Fibroblast of the conjunctiva (primary cell): ENCODE data around the gene TGFBR1.

Source experiments
- DNase-seq: peaks from one replicate; pipeline ENCODE4 v3.0.0-alpha.2; 2010; ENCODE audit warnings: low read depth

Gene TGFBR1

DNA sequence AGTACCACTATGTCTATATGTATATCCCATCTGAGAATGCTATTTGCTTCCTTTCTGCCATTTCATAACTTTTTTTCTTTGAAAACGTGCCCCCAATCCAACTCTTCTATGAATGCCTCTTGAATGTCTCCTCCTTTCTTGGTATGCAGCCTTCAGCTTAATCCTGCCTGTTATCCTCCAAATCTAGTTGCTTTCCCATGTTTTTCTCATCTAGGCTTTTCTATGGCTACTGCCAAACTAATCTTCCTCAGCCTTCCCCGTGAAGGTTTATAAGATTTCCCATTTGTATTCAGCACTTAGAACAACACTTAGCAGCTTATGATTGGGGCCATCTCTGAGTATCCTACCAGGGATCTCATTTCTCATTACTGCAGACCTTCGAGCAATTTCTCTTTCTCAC, 2.5 kb downstream of the TGFBR1 start:
- DNase-seq, result no peak

DNA sequence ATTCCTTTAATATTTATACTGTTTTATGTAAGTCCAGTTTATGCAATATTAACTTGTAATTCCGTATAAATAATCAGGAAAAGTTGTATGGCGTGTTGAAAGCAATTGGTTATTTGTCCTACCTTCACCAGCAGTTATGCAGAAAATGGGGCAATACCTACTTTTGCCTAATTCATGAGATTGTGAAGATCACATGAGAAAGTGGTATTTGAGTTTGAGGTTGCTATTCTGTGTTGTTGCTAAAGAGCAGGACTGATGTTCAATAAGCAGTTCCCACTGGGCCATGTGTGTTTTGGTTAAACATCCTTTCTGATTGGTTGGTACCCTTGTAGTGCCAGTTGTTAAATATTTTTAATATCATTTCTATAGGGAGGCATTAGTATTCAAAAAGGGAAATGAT, 3.2 kb downstream of the TGFBR1 start:
- no peak for DNase-seq

DNA sequence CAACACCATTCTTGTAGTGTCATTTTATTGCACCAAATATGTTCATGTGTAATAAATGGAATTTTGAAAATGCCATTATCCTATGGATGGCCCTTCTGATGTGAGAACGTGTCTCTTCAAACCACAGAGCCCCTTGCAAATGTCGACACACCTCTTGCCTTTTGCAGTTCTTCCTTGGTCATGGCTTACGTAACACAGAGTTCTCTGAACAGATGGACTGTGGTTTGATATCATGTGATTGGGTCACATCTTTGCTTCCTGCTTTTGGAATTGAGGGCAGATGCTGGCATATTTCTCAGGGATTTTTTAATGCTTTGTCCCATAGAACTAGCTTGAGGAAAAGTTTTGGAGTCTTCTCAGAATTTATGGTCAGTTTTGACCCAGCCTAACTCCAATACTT, 4.6 kb downstream of the TGFBR1 start:
- DNase-seq, result no peak

DNA sequence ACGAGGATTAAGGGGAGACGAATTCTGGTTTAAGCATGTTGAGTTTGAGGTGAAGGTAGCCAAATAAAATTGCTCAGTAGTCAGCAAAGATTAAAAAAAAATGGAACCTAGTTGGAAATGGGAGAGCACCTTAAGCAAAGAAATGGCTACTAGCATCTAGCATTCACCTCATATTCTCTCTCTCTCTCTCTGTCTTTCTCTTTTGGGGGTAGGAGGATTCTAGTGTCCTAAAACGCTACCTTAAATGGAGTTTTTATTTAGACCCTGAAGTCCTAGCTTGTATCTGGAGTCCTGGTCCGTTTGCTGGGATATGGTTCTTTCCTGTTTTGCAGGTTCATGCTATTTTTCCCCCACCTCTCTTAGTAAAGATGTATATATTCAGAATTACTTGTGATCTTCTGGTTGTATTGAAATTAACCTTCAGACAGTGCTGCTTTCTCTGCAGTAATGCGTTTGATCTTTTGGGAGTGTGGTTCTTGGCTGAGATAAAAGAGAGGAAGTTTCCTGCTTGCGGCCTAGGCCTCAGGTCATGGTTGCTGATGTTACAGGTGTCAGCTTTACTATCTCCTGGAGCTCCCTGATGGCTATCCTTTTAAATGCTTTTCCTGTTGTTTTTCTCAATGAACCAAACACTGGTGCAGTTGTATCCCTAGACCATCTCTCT, 8.0 kb downstream of the TGFBR1 start:
- DNase-seq, result no peak

DNA sequence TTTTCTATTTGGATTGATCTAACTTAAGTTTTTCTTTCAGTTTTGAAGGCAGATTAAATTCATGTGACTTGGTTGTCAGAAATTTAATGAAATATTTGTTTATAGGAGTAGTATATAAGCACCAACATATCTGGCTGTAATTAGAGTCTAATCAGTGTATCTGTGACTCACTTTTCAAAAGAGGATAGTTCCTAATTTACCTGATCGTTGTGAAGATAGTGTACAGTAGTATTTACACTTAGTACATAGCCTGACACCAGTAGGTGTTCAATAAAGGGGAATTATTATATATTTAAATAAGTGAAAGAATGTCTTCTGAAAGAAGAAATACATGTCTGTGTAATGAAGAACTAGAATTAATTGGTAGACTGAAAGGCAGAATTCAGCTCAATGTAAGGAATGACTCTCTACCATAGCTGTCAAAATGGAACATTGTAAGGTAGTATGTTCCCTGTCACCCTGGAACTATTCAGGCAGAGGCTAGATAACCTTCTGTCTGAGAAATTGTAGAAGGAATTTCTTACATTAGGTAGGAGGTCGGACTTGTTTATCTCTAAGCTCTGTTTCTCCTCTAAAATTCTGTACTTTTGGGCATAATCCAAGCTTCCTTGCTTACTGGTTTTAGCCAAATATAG, 8.6 kb downstream of the TGFBR1 start:
- DNase-seq, result no peak

DNA sequence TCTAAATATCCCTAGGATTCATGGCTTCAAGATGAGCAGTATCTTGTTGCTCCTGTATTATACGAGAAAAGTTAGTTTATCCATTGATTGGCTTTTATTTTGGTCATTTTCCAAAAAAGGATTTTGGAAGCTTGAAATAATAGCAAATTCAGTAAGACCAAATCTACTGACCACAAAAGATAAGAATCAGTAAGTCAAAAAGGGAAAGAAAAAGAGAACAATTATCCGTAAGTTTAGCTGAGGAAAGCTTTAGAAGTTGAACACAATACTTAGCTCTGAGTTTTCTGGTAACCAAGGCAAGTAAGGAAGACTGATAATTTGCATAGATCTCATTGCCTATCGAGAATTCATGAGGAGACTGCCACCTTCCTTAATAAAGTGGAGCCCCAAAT, 9.1 kb downstream of the TGFBR1 start:
- DNase-seq, result no peak

DNA sequence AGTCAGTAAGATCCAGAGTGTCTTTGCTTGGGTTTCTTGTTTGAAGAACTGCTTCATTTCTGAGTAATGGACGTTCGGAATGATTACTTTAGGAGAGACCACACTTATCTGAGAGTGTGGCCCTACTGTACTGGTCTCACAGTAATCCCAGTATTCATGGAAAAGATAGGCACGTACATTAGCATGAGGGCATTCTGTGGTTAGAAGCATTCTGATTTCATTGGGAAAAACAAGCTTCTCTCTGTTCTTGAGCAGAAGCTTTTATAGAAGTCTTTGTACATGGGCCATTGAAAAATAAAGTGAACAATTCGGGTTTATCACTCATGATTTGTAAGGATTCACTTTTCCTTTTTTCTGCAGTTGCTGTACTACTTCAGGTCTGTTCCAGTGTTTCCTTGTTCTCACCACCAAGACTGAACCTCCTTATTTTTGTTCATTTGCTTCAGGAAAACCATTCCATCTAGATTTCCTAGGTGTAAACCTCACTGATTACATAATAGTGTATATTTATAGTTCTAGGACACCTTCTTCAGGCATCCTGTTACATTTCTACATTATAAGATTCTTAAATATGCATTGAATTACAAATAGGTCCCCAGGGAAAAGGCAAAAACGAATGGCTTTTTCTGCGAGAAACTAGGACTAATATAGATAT, 10.1 kb downstream of the TGFBR1 start:
- DNase-seq, result no peak

DNA sequence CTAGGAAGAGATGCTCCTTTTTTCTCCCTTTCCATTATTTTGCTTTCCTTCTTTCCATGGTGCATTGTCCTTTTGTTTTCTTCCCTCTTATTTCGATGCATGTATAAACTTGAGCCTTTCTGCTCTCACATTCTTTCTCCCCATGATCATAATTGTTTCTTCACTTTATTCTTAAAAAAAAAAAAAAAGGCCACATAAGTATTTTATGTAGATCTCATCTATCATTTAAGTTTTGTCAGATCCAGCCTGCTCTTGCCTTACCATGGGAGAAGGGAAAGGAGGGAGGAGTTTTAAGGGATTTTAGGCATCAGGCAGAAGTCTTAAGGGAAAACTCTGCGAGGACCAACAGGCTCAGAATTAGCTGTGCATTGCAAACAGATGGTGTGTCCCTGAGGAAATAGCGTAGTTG, 11.1 kb downstream of the TGFBR1 start:
- DNase-seq, result no peak

DNA sequence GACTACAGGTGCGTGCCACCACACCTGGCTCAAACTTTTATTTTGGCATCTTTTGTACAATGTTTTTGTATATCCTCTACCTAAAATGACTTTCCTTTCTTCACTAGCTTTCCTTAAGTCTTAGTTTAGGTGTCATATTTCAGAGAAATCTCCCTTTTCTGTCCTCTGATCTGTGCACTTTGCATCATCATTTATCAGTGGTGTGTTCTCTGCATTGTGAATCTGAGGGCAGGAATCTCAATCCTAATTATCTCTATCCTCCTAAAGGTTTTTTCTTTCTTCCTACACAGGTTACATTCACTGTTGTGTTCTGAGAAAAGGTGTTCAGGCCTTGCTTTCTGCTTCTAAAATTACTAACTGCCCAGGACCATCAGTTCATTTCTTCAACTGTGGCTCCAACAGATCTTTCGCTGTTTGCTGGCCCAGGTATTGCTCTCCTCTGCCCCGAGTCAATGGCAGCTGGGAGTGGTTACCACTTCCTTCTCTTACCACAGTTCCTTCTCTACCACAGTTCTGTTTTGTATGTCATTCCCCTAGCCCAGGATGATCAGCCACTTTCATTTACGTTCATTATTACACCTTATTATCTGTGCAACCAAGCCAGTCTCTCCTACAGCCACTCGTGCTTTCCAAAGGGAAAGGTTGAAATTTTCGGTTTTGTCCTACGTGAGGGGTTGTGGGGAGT, 14.0 kb downstream of the TGFBR1 start:
- DNase-seq, result no peak

DNA sequence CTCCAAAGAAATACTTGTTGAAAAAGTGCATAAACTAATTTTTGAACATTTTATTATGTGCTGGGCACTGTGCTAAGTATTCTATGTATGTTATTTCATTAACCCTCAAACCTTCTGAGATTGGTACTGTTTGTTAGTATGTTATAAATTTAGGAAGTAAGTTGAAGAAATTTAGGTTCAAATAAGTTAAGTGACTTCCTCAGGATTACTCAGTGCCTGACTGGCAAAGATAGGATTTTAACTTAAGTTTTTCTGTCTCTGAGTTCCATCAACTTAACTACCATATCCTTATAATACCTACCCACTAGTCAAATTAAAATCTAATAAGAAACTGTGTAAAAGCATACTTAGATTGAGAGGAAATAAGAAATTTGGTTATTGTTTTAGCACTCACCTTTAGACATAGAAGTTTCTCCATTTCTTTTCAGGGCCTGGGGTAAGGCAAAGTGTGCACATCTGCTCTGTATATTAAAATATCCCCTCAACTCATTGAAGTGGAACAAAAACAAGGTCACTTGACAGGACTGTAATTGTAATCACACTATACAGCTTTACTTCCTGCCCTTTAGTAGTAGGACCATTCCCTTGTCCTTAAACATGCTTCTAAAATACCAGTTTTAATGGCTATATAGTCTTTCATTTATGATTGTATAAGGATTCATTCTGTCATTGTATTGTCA, 15.2 kb downstream of the TGFBR1 start:
- no peak for DNase-seq

DNA sequence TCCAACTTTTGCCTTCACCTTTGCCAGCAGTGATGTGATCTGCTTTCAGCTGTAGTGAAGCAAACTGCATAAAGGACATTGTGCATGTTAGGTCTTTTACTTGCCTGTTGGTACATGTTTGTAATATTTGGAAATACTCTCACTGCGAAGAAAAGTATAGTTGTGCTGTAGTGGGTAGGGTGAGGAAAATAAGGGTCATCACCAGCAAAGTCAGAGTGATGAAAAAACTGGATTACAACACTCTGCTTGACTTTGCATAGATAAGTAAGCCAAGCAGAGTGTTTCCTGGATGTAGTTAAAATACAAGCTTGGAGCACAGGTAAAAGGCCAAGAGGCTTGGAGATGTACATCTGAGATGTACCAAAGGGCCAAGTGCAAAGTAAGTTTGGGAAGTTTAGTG, 16.7 kb downstream of the TGFBR1 start:
- no peak for DNase-seq

DNA sequence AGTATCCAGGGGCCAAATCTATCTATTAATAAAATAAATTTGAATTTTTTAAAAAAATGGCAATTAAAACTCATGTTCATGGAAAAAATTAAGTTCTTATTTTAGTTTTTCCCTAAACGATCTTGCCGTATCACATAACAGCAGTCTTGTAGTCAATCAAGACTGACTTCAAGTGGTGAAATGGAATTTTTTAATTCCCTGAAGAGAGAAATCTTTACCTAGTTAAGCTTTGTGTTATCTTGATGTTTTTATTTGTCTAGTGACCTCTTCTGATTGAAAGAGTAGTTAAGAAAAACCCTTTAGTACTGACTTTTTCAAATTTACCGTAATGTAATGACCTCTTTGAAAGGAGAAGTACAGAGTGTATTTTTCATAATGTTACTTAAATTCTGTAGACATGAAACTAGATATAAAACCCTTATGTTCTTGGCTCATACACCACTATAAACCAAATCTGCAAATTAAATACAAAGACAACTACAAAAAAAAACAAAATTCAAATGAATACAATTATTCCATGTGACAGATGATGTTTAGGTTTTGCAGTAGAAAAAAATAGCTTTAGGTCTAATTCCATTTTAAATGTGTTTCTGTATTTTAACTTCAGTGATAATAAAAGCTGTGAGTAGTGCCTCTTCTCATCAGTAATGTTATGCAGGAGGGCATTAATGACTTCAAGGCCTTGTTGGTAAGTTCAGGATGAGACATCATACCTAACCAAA, 19.8 kb downstream of the TGFBR1 start:
- no peak for DNase-seq

DNA sequence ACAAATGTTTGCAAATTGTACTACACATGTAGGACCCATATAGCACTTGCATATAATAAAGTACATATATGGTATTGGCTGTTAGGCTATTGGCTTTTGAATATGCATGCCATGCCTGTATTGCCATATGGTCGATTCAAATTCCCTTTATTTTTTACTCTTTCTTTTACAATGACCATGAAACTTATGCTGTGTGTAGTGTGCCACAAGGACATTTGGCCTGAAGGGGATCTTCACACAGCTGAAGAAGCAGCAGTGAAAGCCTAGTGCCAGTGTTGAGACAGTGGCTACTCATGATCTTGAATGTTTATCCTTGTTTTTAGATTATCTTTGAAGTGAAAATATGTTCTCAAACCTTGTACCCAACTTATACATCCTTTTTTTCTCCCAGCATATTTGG, 20.5 kb downstream of the TGFBR1 start:
- DNase-seq, result no peak

DNA sequence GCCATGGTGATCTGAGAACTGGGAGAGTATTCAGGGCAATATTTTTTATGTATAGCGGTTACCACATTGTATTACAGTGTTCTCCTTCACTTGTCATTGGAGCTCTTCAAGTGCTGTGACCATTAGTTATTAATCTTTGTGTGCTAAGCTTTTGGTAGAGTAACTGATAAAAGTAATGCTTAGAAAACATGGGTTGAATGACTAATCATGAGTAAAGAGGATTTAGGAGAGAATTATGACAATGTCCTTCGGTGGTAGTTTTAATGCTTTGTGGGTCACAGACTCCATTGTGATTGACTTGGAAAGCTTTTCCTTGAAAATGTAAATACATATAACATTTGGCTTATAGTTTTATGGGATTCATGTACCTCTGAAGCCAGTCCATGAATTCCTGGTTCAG, 21.4 kb downstream of the TGFBR1 start:
- DNase-seq, result no peak

DNA sequence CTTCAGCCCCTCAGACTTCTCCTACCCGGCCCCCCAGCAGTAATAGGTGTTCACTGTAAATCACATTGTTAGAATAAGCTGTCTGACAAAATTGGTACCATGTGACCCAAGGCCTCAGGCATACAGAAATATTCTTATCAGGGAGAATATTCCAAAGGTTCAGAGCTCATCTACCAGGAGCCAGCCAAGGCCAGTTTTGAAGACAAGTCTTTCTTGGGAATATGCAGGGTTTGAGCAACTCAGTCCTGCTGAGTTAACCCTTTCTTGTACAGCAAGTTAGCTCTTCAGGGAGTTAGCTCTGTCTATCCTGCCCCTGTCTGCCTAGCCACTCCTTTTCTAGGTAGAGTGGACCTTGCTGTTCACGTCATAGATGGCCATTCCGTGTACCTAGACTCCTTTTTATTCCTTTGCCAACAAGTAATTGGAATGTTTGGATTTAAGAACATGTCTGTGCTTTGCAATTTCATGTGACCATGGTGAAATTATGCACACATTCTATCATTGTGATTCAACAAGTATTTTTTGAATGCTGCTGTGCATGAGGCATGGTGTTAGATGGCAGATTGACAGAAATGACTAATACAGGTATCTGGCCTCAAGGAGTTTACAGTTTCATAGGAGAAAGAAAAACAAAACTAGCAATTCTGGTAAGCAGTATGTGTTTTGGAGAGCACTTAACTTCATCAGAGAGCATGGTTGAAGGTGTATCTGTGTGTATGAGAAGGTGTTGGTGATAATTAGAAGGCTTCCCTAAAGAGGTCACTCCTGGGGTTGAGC, 22.6 kb downstream of the TGFBR1 start:
- DNase-seq, result no peak

DNA sequence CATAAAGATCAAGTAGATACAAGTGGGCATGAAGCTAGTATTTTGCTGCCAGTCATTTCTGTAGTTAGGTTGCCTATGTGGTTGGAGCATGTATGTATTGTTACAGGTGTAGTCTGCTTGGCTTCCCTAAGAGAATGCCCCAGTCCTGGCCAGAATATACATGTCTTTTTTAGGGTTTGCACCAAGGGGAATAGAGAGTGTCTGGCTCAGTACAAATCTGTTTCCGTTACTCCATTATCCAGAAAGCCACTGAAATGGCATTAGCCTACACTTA, 23.2 kb downstream of the TGFBR1 start:
- no peak for DNase-seq

DNA sequence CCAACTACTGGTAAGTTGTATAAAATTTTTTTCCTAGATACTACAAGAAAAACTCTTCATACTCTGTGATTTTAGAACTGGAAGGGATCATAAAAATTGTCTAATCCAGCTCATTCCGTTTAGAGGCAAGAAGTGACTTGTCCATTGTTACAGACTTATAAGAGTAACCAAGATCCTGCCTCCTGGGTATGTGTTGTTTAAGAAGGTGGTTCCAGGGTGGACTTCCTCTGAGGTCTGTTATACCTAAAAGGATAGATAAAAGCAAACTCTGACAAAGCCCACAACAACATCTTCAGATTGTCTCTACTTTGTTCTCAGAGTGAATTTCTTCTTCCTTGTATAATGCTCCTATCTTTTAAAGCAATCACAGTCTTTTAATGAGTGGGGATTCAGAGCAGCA, 24.2 kb downstream of the TGFBR1 start:
- DNase-seq, result no peak

DNA sequence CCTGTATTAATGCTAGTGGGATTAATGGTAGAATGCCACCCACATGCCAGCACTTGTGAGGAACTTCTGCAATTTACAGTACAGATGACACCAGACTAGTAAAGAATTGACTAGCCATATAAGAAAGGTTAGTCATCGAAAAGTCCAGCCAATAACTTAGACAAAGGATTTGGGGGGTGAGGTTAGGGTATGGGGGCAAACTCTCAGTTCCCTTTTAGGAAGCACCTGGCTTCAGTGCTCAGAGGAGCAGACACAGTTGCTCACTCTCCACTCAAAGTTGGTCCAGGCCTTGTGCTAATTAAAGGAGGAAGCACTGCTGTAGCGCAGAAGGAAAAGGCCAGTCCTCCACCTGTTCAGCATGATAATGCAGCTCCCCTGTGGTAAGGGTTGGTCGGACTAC, 25.2 kb downstream of the TGFBR1 start:
- no peak for DNase-seq

DNA sequence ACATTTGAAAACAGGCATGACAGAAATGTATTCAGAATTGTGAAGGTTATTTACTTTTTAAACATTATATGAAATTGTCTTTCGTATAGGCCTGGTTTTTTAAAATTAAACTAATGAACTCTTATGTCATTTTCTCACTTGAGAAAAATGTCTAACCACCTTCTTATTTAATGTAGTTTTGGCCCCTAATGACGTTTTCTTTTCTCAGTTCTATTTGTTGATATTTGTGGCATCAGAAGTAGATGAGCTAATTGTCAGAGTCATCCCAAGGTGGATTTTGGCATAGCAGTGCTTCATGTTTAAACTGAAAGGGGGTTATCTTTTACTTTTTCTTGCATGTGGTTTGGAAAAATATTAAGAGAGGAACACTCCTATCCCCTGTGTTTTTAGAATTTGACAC, 28.2 kb downstream of the TGFBR1 start:
- DNase-seq, result no peak

DNA sequence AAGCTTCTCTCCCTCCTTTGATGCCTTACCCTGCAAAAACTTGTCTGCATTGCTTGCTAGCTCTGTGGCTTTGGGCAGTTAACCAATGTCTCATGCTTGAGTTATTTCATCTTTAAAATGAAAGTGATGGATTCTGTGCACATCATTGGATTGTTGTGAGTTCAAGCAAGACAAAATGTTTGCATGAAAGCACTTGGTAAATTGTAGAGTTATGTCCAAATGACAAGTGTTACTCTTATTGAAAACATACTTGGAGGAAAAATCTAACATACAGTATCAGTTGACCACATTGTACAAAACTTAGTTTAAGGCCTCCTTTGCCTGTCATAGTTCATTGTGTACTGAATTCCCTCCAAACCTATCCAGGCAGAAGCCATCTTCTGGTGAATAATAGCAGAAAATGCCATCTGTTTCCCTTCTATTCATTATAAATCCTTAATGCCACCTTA, 30.0 kb downstream of the TGFBR1 start:
- no peak for DNase-seq

DNA sequence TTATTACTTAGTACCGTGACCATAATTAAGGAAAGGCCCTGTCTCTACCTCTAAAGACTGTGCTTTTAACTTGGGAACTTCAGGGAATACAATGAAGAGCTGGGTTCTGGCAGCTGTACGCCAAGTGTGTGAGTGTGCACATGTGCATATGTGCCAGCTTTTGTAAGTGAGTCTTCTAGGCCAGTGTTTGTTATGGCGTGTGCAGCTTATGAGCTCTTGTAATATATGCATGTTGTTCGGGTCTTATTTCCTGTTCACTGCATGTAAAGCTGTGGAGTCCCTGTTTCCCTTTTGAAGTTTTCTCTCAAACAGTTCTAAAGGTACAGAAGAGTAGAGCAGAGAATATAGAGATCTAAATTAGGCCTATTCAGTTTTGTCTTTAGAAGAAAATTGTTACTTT, 30.5 kb downstream of the TGFBR1 start:
- no peak for DNase-seq
